ENCODE results near the gene TBC1D10A.

DNA sequence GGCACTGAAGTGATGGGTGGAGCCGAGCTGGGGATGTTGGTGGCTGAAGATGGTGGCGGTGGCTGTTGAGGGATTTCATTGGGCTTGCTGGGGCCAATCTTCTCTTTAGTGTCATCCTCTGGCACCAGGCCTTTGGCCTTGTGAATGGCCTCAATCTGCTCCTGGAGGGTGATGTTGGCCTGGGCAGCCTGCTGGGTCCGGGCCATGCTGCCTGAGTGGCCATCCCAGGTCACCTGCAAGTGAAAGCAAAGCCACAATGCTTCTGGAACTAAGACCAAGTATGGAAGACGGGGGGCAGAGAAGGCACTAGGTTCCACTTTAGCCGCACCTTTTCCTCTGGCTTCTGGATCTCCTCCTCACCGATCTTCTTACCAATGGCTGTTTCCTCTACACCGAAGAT is 12.1 kb upstream of the TBC1D10A start:
- TF ChIP-seq EP300 (IDR thresholded peaks at IDR 0.05; ENCODE audit: borderline replicate concordance) (no peak), YY1 (IDR thresholded peaks at IDR 0.05; ENCODE audit: low read depth) (no peak), NFIC (IDR thresholded peaks at IDR 0.05) (no peak), CEBPB (IDR thresholded peaks at IDR 0.05) (no peak), CREB1 (IDR thresholded peaks at IDR 0.05; ENCODE audit: low read depth) (no peak), TCF12 (IDR thresholded peaks at IDR 0.05; ENCODE audit: low read depth) (no peak), ZBTB7A (IDR thresholded peaks at IDR 0.05; ENCODE audit: low read depth) (no peak), TAF1 (IDR thresholded peaks at IDR 0.05; ENCODE audit: low read depth) (no peak), RAD21 (IDR thresholded peaks at IDR 0.05; ENCODE audit: low read depth) (no peak), FOXM1 (IDR thresholded peaks at IDR 0.05; ENCODE audit: borderline replicate concordance, low read depth) (no peak)
- TF ChIP-seq, protein P1, sequence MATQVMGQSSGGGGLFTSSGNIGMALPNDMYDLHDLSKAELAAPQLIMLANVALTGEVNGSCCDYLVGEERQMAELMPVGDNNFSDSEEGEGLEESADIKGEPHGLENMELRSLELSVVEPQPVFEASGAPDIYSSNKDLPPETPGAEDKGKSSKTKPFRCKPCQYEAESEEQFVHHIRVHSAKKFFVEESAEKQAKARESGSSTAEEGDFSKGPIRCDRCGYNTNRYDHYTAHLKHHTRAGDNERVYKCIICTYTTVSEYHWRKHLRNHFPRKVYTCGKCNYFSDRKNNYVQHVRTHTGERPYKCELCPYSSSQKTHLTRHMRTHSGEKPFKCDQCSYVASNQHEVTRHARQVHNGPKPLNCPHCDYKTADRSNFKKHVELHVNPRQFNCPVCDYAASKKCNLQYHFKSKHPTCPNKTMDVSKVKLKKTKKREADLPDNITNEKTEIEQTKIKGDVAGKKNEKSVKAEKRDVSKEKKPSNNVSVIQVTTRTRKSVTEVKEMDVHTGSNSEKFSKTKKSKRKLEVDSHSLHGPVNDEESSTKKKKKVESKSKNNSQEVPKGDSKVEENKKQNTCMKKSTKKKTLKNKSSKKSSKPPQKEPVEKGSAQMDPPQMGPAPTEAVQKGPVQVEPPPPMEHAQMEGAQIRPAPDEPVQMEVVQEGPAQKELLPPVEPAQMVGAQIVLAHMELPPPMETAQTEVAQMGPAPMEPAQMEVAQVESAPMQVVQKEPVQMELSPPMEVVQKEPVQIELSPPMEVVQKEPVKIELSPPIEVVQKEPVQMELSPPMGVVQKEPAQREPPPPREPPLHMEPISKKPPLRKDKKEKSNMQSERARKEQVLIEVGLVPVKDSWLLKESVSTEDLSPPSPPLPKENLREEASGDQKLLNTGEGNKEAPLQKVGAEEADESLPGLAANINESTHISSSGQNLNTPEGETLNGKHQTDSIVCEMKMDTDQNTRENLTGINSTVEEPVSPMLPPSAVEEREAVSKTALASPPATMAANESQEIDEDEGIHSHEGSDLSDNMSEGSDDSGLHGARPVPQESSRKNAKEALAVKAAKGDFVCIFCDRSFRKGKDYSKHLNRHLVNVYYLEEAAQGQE (IDR thresholded peaks at IDR 0.05; ENCODE audit: low read depth), result no peak
- TF ChIP-seq, protein P2, sequence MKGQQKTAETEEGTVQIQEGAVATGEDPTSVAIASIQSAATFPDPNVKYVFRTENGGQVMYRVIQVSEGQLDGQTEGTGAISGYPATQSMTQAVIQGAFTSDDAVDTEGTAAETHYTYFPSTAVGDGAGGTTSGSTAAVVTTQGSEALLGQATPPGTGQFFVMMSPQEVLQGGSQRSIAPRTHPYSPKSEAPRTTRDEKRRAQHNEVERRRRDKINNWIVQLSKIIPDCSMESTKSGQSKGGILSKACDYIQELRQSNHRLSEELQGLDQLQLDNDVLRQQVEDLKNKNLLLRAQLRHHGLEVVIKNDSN (IDR thresholded peaks at IDR 0.05), result no peak
- TF ChIP-seq, protein P3, sequence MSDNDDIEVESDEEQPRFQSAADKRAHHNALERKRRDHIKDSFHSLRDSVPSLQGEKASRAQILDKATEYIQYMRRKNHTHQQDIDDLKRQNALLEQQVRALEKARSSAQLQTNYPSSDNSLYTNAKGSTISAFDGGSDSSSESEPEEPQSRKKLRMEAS (IDR thresholded peaks at IDR 0.05), result no peak
